Ovary (tissue), 9 donors: ENCODE data around the gene EPDR1. TPM values are rescaled to one million over a fixed set of nuclear protein-coding genes. Genes with fewer than 3 reads are reported as not detected.

Experiments used
- DNase-seq, 5 donors: peaks; one replicate each; pipeline ENCODE4 v3.0.0-alpha.2; 2019 to 2020
- H3K27ac ChIP-seq, 2 donors: fragments of 200-600 bp; one replicate each; pipeline versions ENCODE4 v1.5.1 to v1.8.0; 2019 to 2022
- H3K27me3 ChIP-seq: fragments of 200-600 bp; one replicate; pipeline ENCODE4 v1.8.0; 2022
- H3K36me3 ChIP-seq: fragments of 200-600 bp; sonication (generic); one replicate; pipeline ENCODE4 v1.5.1; 2019
- H3K4me1 ChIP-seq: one replicate; pipeline ENCODE4 v1.8.1; 2013; ENCODE audit warnings: mild to moderate bottlenecking, moderate library complexity; ENCODE audit not compliant: insufficient read depth
- H3K4me3 ChIP-seq: fragments of 200-600 bp; sonication (generic); one replicate; pipeline ENCODE4 v1.5.1; 2017
- H3K9me3 ChIP-seq, 2 donors: fragments of 200-600 bp in 1 of 2; sonication (generic) in 1 of 2; one replicate each; pipeline versions ENCODE4 v1.5.1 to v1.8.1; 2013 to 2019; ENCODE audit warnings: mild to moderate bottlenecking in 1 of 2, moderate library complexity in 1 of 2
- EP300 ChIP-seq: sonication (generic); formaldehyde crosslinking; IDR thresholded peaks from one replicate; pipeline ENCODE4 v1.6.1; 2017; ENCODE audit warnings: antibody characterized with exemption
- POLR2A ChIP-seq: fragments of 450-650 bp; IDR thresholded peaks from one replicate; pipeline ENCODE4 v1.6.1; 2017; ENCODE audit warnings: antibody characterized with exemption, mild to moderate bottlenecking, moderate library complexity
- WGBS, 3 donors: extraction: QIAGEN DNeasy Blood & Tissue Kit in 1 of 3; methylation state at CpG; one replicate each; pipeline versions ENCODE4 v1.1.5 to v1.1.7; 2013 to 2017; 5-methylcytosine and 5-hydroxymethylcytosine counted together
- intact Hi-C, 4 donors: fragments of 100-400 bp; cut with DNase I; formaldehyde crosslinking; loops; one replicate each; pipeline versions ENCODE4 v1.11.0 to v1.15.1; 2022 to 2023
- polyA plus RNA-seq, 2 donors: library from polyadenylated mRNA; stranded (reverse); fragments of 200-250 nt in 1 of 2; fragments of 350-450 nt in 1 of 2; fragmentation: Illumina TruSeq in 1 of 2; extraction: RNeasy Lipid Tissue Mini Kit (QIAGEN cat#74804) in 1 of 2; gene quantifications; one replicate each; pipeline ENCODE4 v1.2.3, GENCODE V29; 2013 to 2014
- total RNA-seq, 7 donors: library from RNA; depleted of rRNA in 2 of 7; stranded (reverse); fragments of >200 nt in 2 of 7; fragmentation: NEBNext Ultra II Directional in 3 of 7; extraction: Animal tissue kit (Norgen Biotek cat#: 25700) in 3 of 7; gene quantifications; one replicate each; pipeline versions ENCODE4 v1.1.0 to v1.2.4, GENCODE V29; 2016 to 2023
- TF ChIP-seq, protein P1 (sequence below), 3 donors: fragments of 450-650 bp in 2 of 3; fragments of 200-600 bp in 1 of 3; IDR thresholded peaks; one replicate each; pipeline versions ENCODE4 v1.5.1 to v1.8.0; 2016 to 2022; ENCODE audit warnings: antibody characterized with exemption in 3 of 3, mild to moderate bottlenecking in 1 of 3
- donor health status: DM: no; HTN: no; CAD: no; lungs with moderate emphysema.
- donor health status: DM: no; HTN: no; CAD: no.
- donor health status: Bipolar disorder and iron deficiency.
- donor health status: DM: yes; HTN: yes; CAD: no.
- donor health status: DM: no; HTN: no; CAD: no.
- donor health status: DM: yes; HTN: yes; CAD: no.

Gene EPDR1
- total and polyA plus RNA-seq, 9 donors, result 20.6 to 73.7 (median 35.7) TPM

DNA sequence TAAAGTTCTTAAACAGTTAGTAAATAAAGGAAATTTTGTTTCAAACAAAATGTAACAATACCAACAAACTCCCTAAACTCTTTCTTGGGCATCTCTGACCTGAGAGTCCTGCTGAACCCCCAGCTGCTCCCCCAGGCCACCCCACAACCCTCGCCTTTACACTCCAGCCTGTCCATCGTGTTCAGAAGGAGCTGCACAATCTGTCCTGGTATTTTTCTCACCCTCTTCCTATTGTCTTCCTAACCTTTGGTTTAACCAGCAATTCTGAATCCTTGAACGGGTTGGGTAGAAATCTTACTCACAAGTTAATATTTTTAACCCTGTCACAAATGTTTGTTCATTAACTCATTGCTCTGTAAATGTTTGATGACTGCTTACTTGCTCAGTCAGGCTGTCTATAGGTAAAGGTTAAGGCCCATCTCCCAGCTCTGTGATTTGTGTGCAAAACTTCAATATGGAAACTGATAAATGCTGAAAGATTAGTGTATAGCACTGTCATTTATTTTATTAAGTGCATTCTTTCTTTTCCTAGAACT is 20.7 kb upstream of the EPDR1 start:
- 73 to 77% (median 74%) methylated on average over 3 of the region's 3 CpGs for WGBS, 3 donors
- DNase-seq, result no peak
- no peaks in the 10 kb centered on the region for H3K9me3 ChIP-seq
- no peak overlapping the region for H3K27ac ChIP-seq
- peaks cover 2% of the 10 kb centered on the region for H3K4me1 ChIP-seq
- TF ChIP-seq EP300, result no peak
- no peak for TF ChIP-seq POLR2A
- TF ChIP-seq, protein P1, sequence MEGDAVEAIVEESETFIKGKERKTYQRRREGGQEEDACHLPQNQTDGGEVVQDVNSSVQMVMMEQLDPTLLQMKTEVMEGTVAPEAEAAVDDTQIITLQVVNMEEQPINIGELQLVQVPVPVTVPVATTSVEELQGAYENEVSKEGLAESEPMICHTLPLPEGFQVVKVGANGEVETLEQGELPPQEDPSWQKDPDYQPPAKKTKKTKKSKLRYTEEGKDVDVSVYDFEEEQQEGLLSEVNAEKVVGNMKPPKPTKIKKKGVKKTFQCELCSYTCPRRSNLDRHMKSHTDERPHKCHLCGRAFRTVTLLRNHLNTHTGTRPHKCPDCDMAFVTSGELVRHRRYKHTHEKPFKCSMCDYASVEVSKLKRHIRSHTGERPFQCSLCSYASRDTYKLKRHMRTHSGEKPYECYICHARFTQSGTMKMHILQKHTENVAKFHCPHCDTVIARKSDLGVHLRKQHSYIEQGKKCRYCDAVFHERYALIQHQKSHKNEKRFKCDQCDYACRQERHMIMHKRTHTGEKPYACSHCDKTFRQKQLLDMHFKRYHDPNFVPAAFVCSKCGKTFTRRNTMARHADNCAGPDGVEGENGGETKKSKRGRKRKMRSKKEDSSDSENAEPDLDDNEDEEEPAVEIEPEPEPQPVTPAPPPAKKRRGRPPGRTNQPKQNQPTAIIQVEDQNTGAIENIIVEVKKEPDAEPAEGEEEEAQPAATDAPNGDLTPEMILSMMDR (IDR thresholded peaks at IDR 0.05), result no peak
- intact Hi-C loops, result loop anchor here (2.0 to 5.0 kb wide), 3 partner anchors 321 to 323 kb away; no protein-coding TSS in a partner anchor
- H3K4me3 ChIP-seq, result no peak overlapping the region
- no peaks in the 10 kb centered on the region for H3K27me3 ChIP-seq
- H3K36me3 ChIP-seq, result no peaks in the 10 kb centered on the region

DNA sequence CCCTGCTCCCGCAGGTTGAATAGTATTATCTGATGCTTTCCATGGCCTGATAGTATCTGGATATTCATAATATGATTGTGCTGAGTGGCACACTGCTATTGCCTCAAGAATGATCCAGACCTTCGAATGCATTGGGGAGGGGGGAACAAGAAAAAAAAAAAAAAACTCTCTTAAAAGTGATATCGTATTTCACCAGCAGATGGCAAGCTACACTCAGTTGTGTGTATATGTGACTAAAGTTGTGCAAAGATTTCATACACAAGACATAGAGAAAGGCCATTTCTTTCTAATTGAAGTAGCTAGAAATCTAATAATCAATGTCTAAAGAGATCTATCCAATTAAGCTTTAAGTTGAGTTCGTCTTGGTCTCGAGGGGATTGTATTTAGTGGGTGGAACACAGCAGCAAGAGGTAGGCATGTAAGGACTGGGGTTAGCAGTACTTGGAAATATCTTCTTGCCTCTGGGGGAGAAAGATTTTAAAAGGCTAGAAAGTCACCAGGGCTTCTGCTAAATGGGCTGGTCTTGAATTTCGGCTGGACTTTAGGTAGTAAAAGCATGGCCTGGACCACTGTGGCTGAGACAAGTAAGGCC is 19.1 kb upstream of the EPDR1 start:
- no peak for DNase-seq
- Histone ChIP-seq H3K27ac (peak overlapping the region in 1 of 2 donors; percentile 17), H3K4me3 (no peak overlapping the region), H3K36me3 (no peaks in the 10 kb centered on the region), H3K9me3 (no peaks in the 10 kb centered on the region), H3K4me1 (peaks cover 2% of the 10 kb centered on the region), H3K27me3 (no peaks in the 10 kb centered on the region)
- 9 to 15% (median 13%) methylated on average over 6 of the region's 6 CpGs for WGBS, 3 donors
- intact Hi-C loops, result loop anchor here in 3 of 4 donors (2.0 to 5.0 kb wide), 3 partner anchors 319 to 321 kb away; no protein-coding TSS in a partner anchor
- TF ChIP-seq EP300, result no peak
- TF ChIP-seq, protein P1 (IDR thresholded peaks at IDR 0.05), result peak; percentile 63 to 68 (median 66)

DNA sequence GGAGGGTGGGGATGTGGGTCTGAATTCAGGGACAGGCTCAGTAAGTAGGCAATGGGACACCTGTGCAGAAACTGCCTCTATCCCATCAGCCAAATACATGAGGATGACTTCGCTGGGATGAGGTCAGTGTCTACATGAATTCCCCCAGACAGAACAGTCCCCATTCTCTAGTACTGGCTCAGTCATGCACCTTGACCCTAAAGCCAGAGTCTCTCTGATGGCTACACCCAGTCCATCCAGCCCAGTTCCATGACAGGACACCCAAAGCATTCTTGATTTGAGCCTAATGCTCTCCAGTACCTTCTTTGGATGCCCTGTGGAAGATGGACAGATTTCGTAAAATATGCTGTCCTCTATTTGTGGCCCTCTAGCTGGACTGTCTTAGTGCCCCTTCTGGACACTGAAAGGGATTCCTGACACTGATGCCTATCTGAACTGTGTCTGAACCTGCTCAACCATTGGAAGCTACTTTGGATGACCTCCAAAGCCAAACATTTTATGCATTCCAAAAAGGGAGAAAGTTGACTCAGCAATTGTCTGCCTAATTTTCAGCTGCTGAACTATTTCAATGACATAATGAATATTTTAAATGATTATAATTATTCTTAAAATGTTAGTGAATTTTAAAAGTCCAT is 18.4 kb upstream of the EPDR1 start:
- H3K4me3 ChIP-seq, result no peak overlapping the region
- H3K9me3 ChIP-seq, result no peaks in the 10 kb centered on the region
- DNase-seq, result no peak
- H3K36me3 ChIP-seq, result no peaks in the 10 kb centered on the region
- TF ChIP-seq POLR2A (no peak), EP300 (no peak)
- TF ChIP-seq, protein P1 (IDR thresholded peaks at IDR 0.05), result no peak
- peaks cover 2% of the 10 kb centered on the region for H3K4me1 ChIP-seq
- WGBS, 3 donors, result 97 to 98% (median 97%) methylated on average over 2 of the region's 2 CpGs
- H3K27me3 ChIP-seq, result no peaks in the 10 kb centered on the region
- intact Hi-C loops, result loop anchor here in 3 of 4 donors (2.0 to 5.0 kb wide), 3 partner anchors 319 to 321 kb away; no protein-coding TSS in a partner anchor
- peak overlapping the region; percentile 17 to 57 for H3K27ac ChIP-seq

DNA sequence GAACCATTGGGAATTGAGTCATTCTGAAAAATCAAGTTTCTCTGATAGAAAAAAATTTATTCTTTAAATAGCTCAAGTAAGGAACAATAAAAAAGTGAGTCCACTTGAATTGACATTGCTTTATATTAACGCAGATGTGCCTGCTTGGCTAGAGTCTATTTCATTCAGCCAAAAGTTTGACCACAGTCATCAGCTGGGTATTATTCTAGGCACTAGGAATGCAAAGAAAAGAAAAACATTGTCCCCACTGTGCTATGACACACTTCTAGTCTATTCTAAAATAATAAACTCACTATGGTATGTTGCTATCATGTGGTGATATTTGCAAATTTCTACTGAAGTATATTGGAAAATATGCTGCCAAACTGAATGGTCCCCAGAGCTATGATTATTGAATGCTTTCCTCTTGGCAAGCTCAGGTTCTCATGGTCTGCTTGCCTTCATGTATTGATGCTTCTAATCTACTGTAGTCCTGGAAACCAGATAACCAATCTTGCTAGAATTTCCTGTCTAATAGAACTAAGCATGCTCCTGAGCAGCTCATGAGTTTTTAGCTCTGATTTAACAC is 12.1 kb upstream of the EPDR1 start:
- TF ChIP-seq POLR2A, result no peak
- TF ChIP-seq, protein P1 (IDR thresholded peaks at IDR 0.05), result no peak
- TF ChIP-seq EP300, result no peak
- H3K36me3 ChIP-seq, result no peaks in the 10 kb centered on the region
- H3K4me1 ChIP-seq, result no peaks in the 10 kb centered on the region
- DNase-seq, result no peak
- H3K4me3 ChIP-seq, result no peak overlapping the region
- intact Hi-C loops, result no loop called here
- no peaks in the 10 kb centered on the region for H3K27me3 ChIP-seq
- H3K27ac ChIP-seq, result no peak overlapping the region
- WGBS, 3 donors, result 69 to 86% (median 78%) methylated on average over 1 of the region's 1 CpG
- no peaks in the 10 kb centered on the region for H3K9me3 ChIP-seq
